ENCODE measurements around the gene ZNF654.

Gene ZNF654

GRCh38 chr3:88151358-88151757 is 92.3 kb downstream of the ZNF654 start:
- H3K18ac ChIP-seq (ENCODE audit: low read length), result no peak overlapping the region
- no peak overlapping the region for H2AK5ac ChIP-seq (ENCODE audit: low read length)
- H3K4ac ChIP-seq (ENCODE audit: low read depth, low read length), result no peak overlapping the region
- no peak overlapping the region for H3K14ac ChIP-seq (ENCODE audit: low read length)
- no peak overlapping the region for H3K27ac ChIP-seq (ENCODE audit: low read depth, low read length)
- H3K9ac ChIP-seq (ENCODE audit: low read length), result no peak overlapping the region
- peaks cover 8% of the 10 kb centered on the region for H3K79me2 ChIP-seq (ENCODE audit: control insufficient read depth, insufficient read depth, low read length, poor library complexity)
- H2BK12ac ChIP-seq (ENCODE audit: low read length), result no peak overlapping the region
- no peak overlapping the region for H2BK5ac ChIP-seq (ENCODE audit: low read depth, low read length, poor library complexity)
- H4K12ac ChIP-seq (ENCODE audit: low read depth, low read length), result no peak overlapping the region
- H2BK120ac ChIP-seq (ENCODE audit: insufficient read depth, low read length, poor library complexity), result no peak overlapping the region
- H4K91ac ChIP-seq (ENCODE audit: low read depth, low read length), result no peak overlapping the region
- peaks cover 9% of the 10 kb centered on the region in 2 experiments for H3K36me3 ChIP-seq (ENCODE audit: control insufficient read depth in 1 of 2, insufficient read depth in 2 of 2, low read length in 2 of 2)
- H3K79me1 ChIP-seq (ENCODE audit: low read length), result peaks cover 12% of the 10 kb centered on the region
- no CpG with 5 or more reads among the region's 4 CpGs for WGBS (ENCODE audit: extremely low coverage, insufficient coverage, insufficient read length)
- no peaks in the 10 kb centered on the region for H3K27me3 ChIP-seq (ENCODE audit: insufficient read depth, low read length)
- no peak overlapping the region for H2AFZ ChIP-seq (ENCODE audit: insufficient read depth, low read length, poor library complexity)
- peaks cover 0 to 2% of the 10 kb centered on the region in 2 experiments for H3K4me1 ChIP-seq (ENCODE audit: control insufficient read depth in 1 of 2, insufficient read depth in 2 of 2, low read length in 2 of 2)
- peak overlapping the region; percentile 56 for H3K4me2 ChIP-seq (ENCODE audit: low read length)
- no peak overlapping the region for H3K23ac ChIP-seq (ENCODE audit: low read length)
- H3K4me3 ChIP-seq (ENCODE audit: low read depth, low read length), result no peak overlapping the region
- H3K9me3 ChIP-seq (ENCODE audit: insufficient read depth, low read depth, low read length), result no peaks in the 10 kb centered on the region
- no peak for DNase-seq
- H4K8ac ChIP-seq (ENCODE audit: low read depth, low read length), result no peak overlapping the region

GRCh38 chr3:88152841-88153240 is 93.8 kb downstream of the ZNF654 start:
- no peak overlapping the region for H2AK5ac ChIP-seq (ENCODE audit: low read length)
- H2AFZ ChIP-seq (ENCODE audit: insufficient read depth, low read length, poor library complexity), result no peak overlapping the region
- H2BK12ac ChIP-seq (ENCODE audit: low read length), result no peak overlapping the region
- H3K18ac ChIP-seq (ENCODE audit: low read length), result no peak overlapping the region
- peaks cover 12% of the 10 kb centered on the region for H3K79me1 ChIP-seq (ENCODE audit: low read length)
- H4K91ac ChIP-seq (ENCODE audit: low read depth, low read length), result no peak overlapping the region
- no peak overlapping the region for H3K27ac ChIP-seq (ENCODE audit: low read depth, low read length)
- DNase-seq, result no peak
- H3K9me3 ChIP-seq (ENCODE audit: insufficient read depth, low read depth, low read length), result no peaks in the 10 kb centered on the region
- no peak overlapping the region for H3K9ac ChIP-seq (ENCODE audit: low read length)
- H2BK5ac ChIP-seq (ENCODE audit: low read depth, low read length, poor library complexity), result no peak overlapping the region
- no peak overlapping the region for H4K8ac ChIP-seq (ENCODE audit: low read depth, low read length)
- no CpG with 5 or more reads among the region's 2 CpGs for WGBS (ENCODE audit: extremely low coverage, insufficient coverage, insufficient read length)
- H3K4me2 ChIP-seq (ENCODE audit: low read length), result no peak overlapping the region
- peaks cover 8% of the 10 kb centered on the region for H3K79me2 ChIP-seq (ENCODE audit: control insufficient read depth, insufficient read depth, low read length, poor library complexity)
- H4K12ac ChIP-seq (ENCODE audit: low read depth, low read length), result no peak overlapping the region
- H3K4me1 ChIP-seq (ENCODE audit: control insufficient read depth in 1 of 2, insufficient read depth in 2 of 2, low read length in 2 of 2), result no peaks in the 10 kb centered on the region
- H3K4me3 ChIP-seq (ENCODE audit: low read depth, low read length), result no peak overlapping the region
- no peak overlapping the region for H3K23ac ChIP-seq (ENCODE audit: low read length)
- H3K14ac ChIP-seq (ENCODE audit: low read length), result no peak overlapping the region
- no peak overlapping the region for H2BK120ac ChIP-seq (ENCODE audit: insufficient read depth, low read length, poor library complexity)
- no peak overlapping the region for H3K4ac ChIP-seq (ENCODE audit: low read depth, low read length)
- no peaks in the 10 kb centered on the region for H3K27me3 ChIP-seq (ENCODE audit: insufficient read depth, low read length)
- H3K36me3 ChIP-seq (ENCODE audit: control insufficient read depth in 1 of 2, insufficient read depth in 2 of 2, low read length in 2 of 2), result peaks cover 9 to 11% of the 10 kb centered on the region in 2 experiments

GRCh38 chr3:88166419-88166971 is 107.4 kb downstream of the ZNF654 start:
- no peak overlapping the region for H3K4me3 ChIP-seq (ENCODE audit: low read depth, low read length)
- WGBS (ENCODE audit: extremely low coverage, insufficient coverage, insufficient read length), result no CpG with 5 or more reads among the region's 2 CpGs
- H3K36me3 ChIP-seq (ENCODE audit: control insufficient read depth in 1 of 2, insufficient read depth in 2 of 2, low read length in 2 of 2), result no peaks in the 10 kb centered on the region
- H3K27ac ChIP-seq (ENCODE audit: low read depth, low read length), result no peak overlapping the region
- H3K4me2 ChIP-seq (ENCODE audit: low read length), result no peak overlapping the region
- no peaks in the 10 kb centered on the region for H3K27me3 ChIP-seq (ENCODE audit: insufficient read depth, low read length)
- no peak overlapping the region for H3K23ac ChIP-seq (ENCODE audit: low read length)
- no peak overlapping the region for H2BK12ac ChIP-seq (ENCODE audit: low read length)
- H3K4me1 ChIP-seq (ENCODE audit: control insufficient read depth in 1 of 2, insufficient read depth in 2 of 2, low read length in 2 of 2), result no peaks in the 10 kb centered on the region
- no peaks in the 10 kb centered on the region for H3K79me2 ChIP-seq (ENCODE audit: control insufficient read depth, insufficient read depth, low read length, poor library complexity)
- H3K4ac ChIP-seq (ENCODE audit: low read depth, low read length), result no peak overlapping the region
- H4K91ac ChIP-seq (ENCODE audit: low read depth, low read length), result no peak overlapping the region
- H4K8ac ChIP-seq (ENCODE audit: low read depth, low read length), result no peak overlapping the region
- no peak overlapping the region for H4K12ac ChIP-seq (ENCODE audit: low read depth, low read length)
- no peaks in the 10 kb centered on the region for H3K9me3 ChIP-seq (ENCODE audit: insufficient read depth, low read depth, low read length)
- no peak overlapping the region for H2AFZ ChIP-seq (ENCODE audit: insufficient read depth, low read length, poor library complexity)
- H3K79me1 ChIP-seq (ENCODE audit: low read length), result no peaks in the 10 kb centered on the region
- no peak overlapping the region for H2BK120ac ChIP-seq (ENCODE audit: insufficient read depth, low read length, poor library complexity)
- no peak for DNase-seq
- no peak overlapping the region for H3K18ac ChIP-seq (ENCODE audit: low read length)
- H2AK5ac ChIP-seq (ENCODE audit: low read length), result no peak overlapping the region
- H2BK5ac ChIP-seq (ENCODE audit: low read depth, low read length, poor library complexity), result no peak overlapping the region
- no peak overlapping the region for H3K9ac ChIP-seq (ENCODE audit: low read length)
- no peak overlapping the region for H3K14ac ChIP-seq (ENCODE audit: low read length)

- Histone ChIP-seq H2BK5ac (ENCODE audit: low read depth, low read length, poor library complexity) (no peak overlapping the region), H3K4me2 (ENCODE audit: low read length) (no peak overlapping the region), H3K4me1 (ENCODE audit: control insufficient read depth in 1 of 2, insufficient read depth in 2 of 2, low read length in 2 of 2) (no peaks in the 10 kb centered on the region), H3K4ac (ENCODE audit: low read depth, low read length) (no peak overlapping the region), H3K14ac (ENCODE audit: low read length) (no peak overlapping the region), H3K23ac (ENCODE audit: low read length) (no peak overlapping the region), H4K12ac (ENCODE audit: low read depth, low read length) (no peak overlapping the region), H2AK5ac (ENCODE audit: low read length) (no peak overlapping the region), H4K8ac (ENCODE audit: low read depth, low read length) (no peak overlapping the region), H3K9me3 (ENCODE audit: insufficient read depth, low read depth, low read length) (no peaks in the 10 kb centered on the region), H2AFZ (ENCODE audit: insufficient read depth, low read length, poor library complexity) (no peak overlapping the region), H3K9ac (ENCODE audit: low read length) (no peak overlapping the region), H3K18ac (ENCODE audit: low read length) (no peak overlapping the region), H3K79me1 (ENCODE audit: low read length) (no peaks in the 10 kb centered on the region), H2BK120ac (ENCODE audit: insufficient read depth, low read length, poor library complexity) (no peak overlapping the region), H3K36me3 (ENCODE audit: control insufficient read depth in 1 of 2, insufficient read depth in 2 of 2, low read length in 2 of 2) (no peaks in the 10 kb centered on the region), H3K27ac (ENCODE audit: low read depth, low read length) (no peak overlapping the region), H3K79me2 (ENCODE audit: control insufficient read depth, insufficient read depth, low read length, poor library complexity) (no peaks in the 10 kb centered on the region), H3K4me3 (ENCODE audit: low read depth, low read length) (no peak overlapping the region), H3K27me3 (ENCODE audit: insufficient read depth, low read length) (no peaks in the 10 kb centered on the region), H4K91ac (ENCODE audit: low read depth, low read length) (no peak overlapping the region), H2BK12ac (ENCODE audit: low read length) (no peak overlapping the region)
- no CpG with 5 or more reads among the region's 6 CpGs for WGBS (ENCODE audit: extremely low coverage, insufficient coverage, insufficient read length)
- DNase-seq, result peak in 1 of 2 donors; percentile 65
These were observed 108.1 kb downstream of the ZNF654 start for GRCh38 chr3:88167173-88167572.
